Activated naive CD4-positive, alpha-beta T cell treated with anti-CD3 and anti-CD28 coated beads for 36 hours (primary cell): ENCODE results near the gene PLXNB1. TPM values are rescaled to one million over a fixed set of nuclear protein-coding genes. Genes with fewer than 3 reads are reported as not detected.

Experiments
- CTCF ChIA-PET: fragments of 350-600 bp; sonication (Branson Sonifier 250); formaldehyde crosslinking; loops from one replicate; lab custom pipeline; 2021; ENCODE audit warnings: antibody characterized with exemption; lab: Charles Lee
- DNase-seq: peaks from one replicate; pipeline ENCODE4 v3.0.0-alpha.2; 2020
- H3K27ac Mint-ChIP-seq: one replicate; pipeline ENCODE4 v1.8.0; 2021; ENCODE audit warnings: mild to moderate bottlenecking, mixed read lengths
- H3K27me3 Mint-ChIP-seq: one replicate; pipeline ENCODE4 v1.8.0; 2021; ENCODE audit warnings: low read depth, mixed read lengths
- H3K36me3 Mint-ChIP-seq: one replicate; pipeline ENCODE4 v1.8.0; 2021; ENCODE audit warnings: low read depth, mixed read lengths
- H3K4me1 Mint-ChIP-seq: one replicate; pipeline ENCODE4 v1.8.0; 2021; ENCODE audit warnings: low read depth, mixed read lengths
- H3K4me3 Mint-ChIP-seq: one replicate; pipeline ENCODE4 v1.8.0; 2021; ENCODE audit warnings: mild to moderate bottlenecking, moderate library complexity, mixed read lengths
- H3K9me3 Mint-ChIP-seq: one replicate; pipeline ENCODE4 v1.8.0; 2021; ENCODE audit warnings: mixed read lengths
- intact Hi-C: fragments of 100-400 bp; cut with micrococcal nuclease; formaldehyde crosslinking; loops from one replicate; pipeline ENCODE4 v1.15.1; 2023
- total RNA-seq, 2 experiments: library from RNA; stranded (reverse); gene quantifications; one replicate each; pipeline ENCODE4 v1.2.3, GENCODE V29; 2021

Gene PLXNB1
- total RNA-seq, 2 experiments from 2014 or later = 1.5 to 2.0 TPM

DNA sequence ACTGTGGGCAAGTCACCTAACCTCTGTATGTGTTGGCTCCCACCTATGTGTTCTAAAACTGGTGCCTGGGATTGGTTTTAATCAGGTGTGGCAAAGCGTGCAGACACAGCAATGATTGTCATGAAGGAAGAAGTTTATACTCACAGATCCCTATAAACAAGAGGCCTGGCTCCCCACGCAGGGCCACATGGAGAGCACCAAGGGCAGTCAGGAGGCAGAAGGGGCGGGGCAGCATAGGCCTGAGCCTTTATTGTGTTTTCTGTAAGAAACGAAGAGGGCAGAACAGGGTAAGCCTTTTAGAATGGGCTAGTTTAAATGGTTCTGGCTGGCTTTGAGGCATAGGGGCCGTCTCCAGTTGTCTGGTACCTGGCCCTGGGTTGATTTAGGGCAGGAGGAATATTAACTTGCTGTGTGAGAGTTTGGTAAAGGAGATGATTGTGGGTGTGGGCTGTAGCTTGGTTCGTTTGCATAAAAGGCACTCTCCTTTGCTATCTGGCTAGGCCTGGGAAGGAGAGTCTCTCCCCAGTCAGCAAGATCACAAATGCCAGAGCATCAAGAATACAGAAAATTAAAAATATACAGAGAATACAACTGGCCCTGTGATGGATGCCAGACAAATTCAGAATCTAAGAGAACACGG, 60.1 kb downstream of the PLXNB1 start:
- intact Hi-C loops = no loop called here
- H3K36me3 Mint-ChIP-seq = no peaks in the 10 kb centered on the region
- no peaks in the 10 kb centered on the region for H3K27me3 Mint-ChIP-seq
- H3K4me3 Mint-ChIP-seq = no peak overlapping the region
- no peak for DNase-seq
- CTCF ChIA-PET = no interaction called here
- no peak overlapping the region for H3K27ac Mint-ChIP-seq
- H3K9me3 Mint-ChIP-seq = no peaks in the 10 kb centered on the region
- no peaks in the 10 kb centered on the region for H3K4me1 Mint-ChIP-seq

DNA sequence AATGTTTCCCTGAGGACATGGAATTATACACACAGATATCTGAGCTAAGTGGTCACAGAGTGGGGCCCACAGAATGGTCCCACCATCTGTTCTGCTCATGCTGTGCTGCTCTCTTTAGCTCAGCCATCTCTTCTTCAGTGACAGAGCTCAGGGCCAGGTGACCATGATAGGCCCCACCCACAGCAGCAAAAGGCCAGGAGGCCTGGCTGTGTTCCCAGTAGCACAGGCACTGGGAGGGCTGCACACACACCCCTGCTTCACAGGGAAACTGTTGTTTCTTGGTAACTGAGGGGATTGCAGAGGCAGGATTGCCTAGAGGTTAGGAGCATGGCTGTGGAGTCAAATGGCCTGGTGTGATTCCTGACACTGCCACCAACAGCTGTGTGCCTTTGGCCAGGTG, 62.7 kb downstream of the PLXNB1 start:
- intact Hi-C loops = no loop called here
- no peak overlapping the region for H3K4me3 Mint-ChIP-seq
- CTCF ChIA-PET = interaction anchor here (0.5 to 1.5 kb wide), 3 partner anchors 33 to 978 kb away, joined by 3 to 4 read pairs (median 4); no protein-coding TSS in a partner anchor
- no peaks in the 10 kb centered on the region for H3K4me1 Mint-ChIP-seq
- H3K9me3 Mint-ChIP-seq = peaks cover 1% of the 10 kb centered on the region
- H3K27ac Mint-ChIP-seq = no peak overlapping the region
- no peaks in the 10 kb centered on the region for H3K36me3 Mint-ChIP-seq
- H3K27me3 Mint-ChIP-seq = no peaks in the 10 kb centered on the region
- no peak for DNase-seq

DNA sequence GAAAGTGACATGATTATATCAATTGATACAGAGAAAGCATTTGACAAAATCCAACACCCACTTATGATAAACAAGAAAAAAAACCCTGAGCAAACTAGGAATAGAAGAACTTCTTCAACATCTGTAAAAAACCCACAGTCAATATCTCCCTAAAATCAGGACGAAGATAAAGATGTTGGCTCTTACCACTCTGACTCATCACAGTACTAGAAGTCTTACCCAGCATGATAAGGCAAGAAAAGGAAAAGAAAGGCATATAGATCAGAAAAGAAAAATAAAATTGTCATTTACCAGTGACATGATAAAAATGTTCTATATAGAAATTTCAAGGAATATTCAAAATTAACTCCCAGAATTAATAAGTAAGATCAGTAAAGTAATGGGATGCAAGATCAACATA, 65.0 kb downstream of the PLXNB1 start:
- no peak overlapping the region for H3K4me3 Mint-ChIP-seq
- H3K27me3 Mint-ChIP-seq = no peaks in the 10 kb centered on the region
- CTCF ChIA-PET = no interaction called here
- H3K36me3 Mint-ChIP-seq = peaks cover 2% of the 10 kb centered on the region
- H3K27ac Mint-ChIP-seq = no peak overlapping the region
- H3K9me3 Mint-ChIP-seq = peaks cover 10% of the 10 kb centered on the region
- no peaks in the 10 kb centered on the region for H3K4me1 Mint-ChIP-seq
- DNase-seq = no peak
- intact Hi-C loops = no loop called here

DNA sequence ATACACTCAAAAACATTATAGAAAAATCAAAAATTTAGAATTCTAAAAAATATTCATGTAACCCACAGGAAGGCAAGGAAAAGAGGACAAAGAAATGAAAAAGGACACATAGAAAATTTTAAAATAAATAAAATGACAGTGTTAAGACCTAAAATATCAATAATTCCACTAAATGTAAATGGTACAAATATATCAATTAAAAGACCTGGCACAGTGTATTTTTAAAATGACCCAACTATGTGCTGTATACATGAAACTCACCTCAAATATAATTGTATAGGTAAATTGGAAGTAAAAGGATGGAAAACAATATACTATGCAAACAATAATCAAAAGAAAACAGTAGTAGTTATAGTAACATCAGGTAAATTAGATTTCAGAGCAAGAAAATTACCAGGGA, 68.0 kb downstream of the PLXNB1 start:
- H3K27me3 Mint-ChIP-seq = no peaks in the 10 kb centered on the region
- peaks cover 10% of the 10 kb centered on the region for H3K9me3 Mint-ChIP-seq
- no peak for DNase-seq
- CTCF ChIA-PET = no interaction called here
- intact Hi-C loops = no loop called here
- H3K4me3 Mint-ChIP-seq = no peak overlapping the region
- no peak overlapping the region for H3K27ac Mint-ChIP-seq
- H3K36me3 Mint-ChIP-seq = peaks cover 2% of the 10 kb centered on the region
- H3K4me1 Mint-ChIP-seq = no peaks in the 10 kb centered on the region

DNA sequence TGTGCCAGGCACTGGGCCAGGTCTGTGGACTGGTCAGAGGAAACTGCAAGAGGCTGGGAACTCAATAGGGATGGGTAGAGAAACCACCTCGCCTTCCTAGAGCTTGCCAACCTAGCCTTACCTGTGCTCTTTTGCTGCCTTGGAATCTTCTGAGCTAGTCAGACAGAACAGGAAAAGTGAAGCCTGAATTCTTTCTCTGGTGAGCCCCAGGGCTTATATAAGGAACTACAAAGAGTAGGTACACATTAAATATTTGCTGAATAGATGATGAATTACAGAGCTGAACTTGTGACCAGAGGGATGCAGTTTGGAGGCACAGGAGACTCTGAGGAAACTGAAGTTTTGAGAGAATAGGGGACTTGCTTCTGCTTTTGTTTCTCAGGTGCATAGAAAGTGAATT, 73.5 kb downstream of the PLXNB1 start:
- H3K4me1 Mint-ChIP-seq = no peaks in the 10 kb centered on the region
- no peak overlapping the region for H3K27ac Mint-ChIP-seq
- H3K9me3 Mint-ChIP-seq = peaks cover 5% of the 10 kb centered on the region
- no peak for DNase-seq
- no peaks in the 10 kb centered on the region for H3K36me3 Mint-ChIP-seq
- intact Hi-C loops = no loop called here
- CTCF ChIA-PET = interaction anchor here (0.6 to 0.8 kb wide), 2 partner anchors 9 to 31 kb away, joined by 3 read pairs; no protein-coding TSS in a partner anchor
- no peak overlapping the region for H3K4me3 Mint-ChIP-seq
- H3K27me3 Mint-ChIP-seq = peaks cover 3% of the 10 kb centered on the region

DNA sequence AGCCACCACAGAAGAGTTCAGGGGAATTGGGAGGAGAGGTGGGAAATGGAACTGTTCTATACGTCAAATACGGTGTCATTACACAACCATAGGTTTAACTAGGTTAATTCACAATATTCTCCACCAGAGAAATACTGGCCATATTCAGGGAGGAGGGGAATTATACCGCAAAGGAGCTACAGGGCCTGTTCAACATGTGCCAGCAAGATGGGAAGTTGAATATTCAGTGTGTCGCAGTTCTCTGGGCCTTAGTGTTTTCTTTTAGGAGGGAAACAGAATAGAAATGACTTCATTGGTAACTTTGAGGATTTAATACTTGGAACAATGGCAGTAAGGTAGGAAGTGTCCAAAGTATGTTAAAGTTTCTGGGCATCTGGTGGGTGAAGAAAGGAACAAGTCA, 75.9 kb downstream of the PLXNB1 start:
- Mint-ChIP-seq H3K27ac (no peak overlapping the region), H3K9me3 (no peaks in the 10 kb centered on the region), H3K36me3 (no peaks in the 10 kb centered on the region), H3K4me1 (no peaks in the 10 kb centered on the region), H3K27me3 (peaks cover 3% of the 10 kb centered on the region), H3K4me3 (no peak overlapping the region)
- DNase-seq = no peak
- CTCF ChIA-PET = no interaction called here
- intact Hi-C loops = no loop called here

Other genes with a start within 250 kb of the PLXNB1 start
- 10 to 100 TPM; 40.8 to 41.8 TPM for gene CDC25A, start 241.7 kb downstream of the PLXNB1 start, total RNA-seq
- gene CAMP, start 206.6 kb downstream of the PLXNB1 start, total RNA-seq = not detected
- 10 to 100 TPM; 15.8 to 16.3 TPM for gene ZNF589, start 189.0 kb downstream of the PLXNB1 start, total RNA-seq
- 10 to 100 TPM; 17.7 to 24.4 TPM for gene NME6, start 128.7 kb downstream of the PLXNB1 start, total RNA-seq
- not detected for gene SPINK8, start 96.4 kb downstream of the PLXNB1 start, total RNA-seq
- not detected for gene FBXW12, start 57.9 kb downstream of the PLXNB1 start, total RNA-seq
- 10 to 100 TPM; 16.4 to 17.4 TPM for gene CCDC51, start 10.0 kb upstream of the PLXNB1 start, total RNA-seq
- 100 to 1,000 TPM; 319 to 353 TPM for gene TMA7, start 10.2 kb upstream of the PLXNB1 start, total RNA-seq
- 10 to 100 TPM in 1 of 2 experiments, 1 to 10 TPM in 1; 8.9 to 10.0 TPM for gene ATRIP, start 16.7 kb upstream of the PLXNB1 start, total RNA-seq
- gene SHISA5, start 74.1 kb upstream of the PLXNB1 start, total RNA-seq = 10 to 100 TPM; 85.7 to 90.3 TPM
- 1 to 10 TPM; 5.1 to 5.4 TPM for gene PFKFB4, start 126.7 kb upstream of the PLXNB1 start, total RNA-seq
- gene UCN2, start 133.7 kb upstream of the PLXNB1 start, total RNA-seq = not detected
- 1 to 10 TPM in 1 of 2 experiments, under 1 TPM in 1; 0.84 to 1.0 TPM for gene COL7A1, start 165.2 kb upstream of the PLXNB1 start, total RNA-seq
- gene UQCRC1, start 179.6 kb upstream of the PLXNB1 start, total RNA-seq = 100 to 1,000 TPM; 211 to 232 TPM
- gene TMEM89, start 191.7 kb upstream of the PLXNB1 start, total RNA-seq = not detected
- 10 to 100 TPM; 24.3 to 24.7 TPM for gene SLC26A6, start 205.4 kb upstream of the PLXNB1 start, total RNA-seq
- 1 to 10 TPM; 4.9 to 5.1 TPM for gene CELSR3, start 232.8 kb upstream of the PLXNB1 start, total RNA-seq